ENCODE results near the gene EDEM1.
"Not testable (repeated sequence)": the region's sequence is repeated elsewhere in the genome, so short reads cannot be mapped to it uniquely, and the experiment has no call there.

GRCh38 chr3:5242785-5243184 lies 55.3 kb downstream of the EDEM1 start:
- TF ChIP-seq, protein P1, sequence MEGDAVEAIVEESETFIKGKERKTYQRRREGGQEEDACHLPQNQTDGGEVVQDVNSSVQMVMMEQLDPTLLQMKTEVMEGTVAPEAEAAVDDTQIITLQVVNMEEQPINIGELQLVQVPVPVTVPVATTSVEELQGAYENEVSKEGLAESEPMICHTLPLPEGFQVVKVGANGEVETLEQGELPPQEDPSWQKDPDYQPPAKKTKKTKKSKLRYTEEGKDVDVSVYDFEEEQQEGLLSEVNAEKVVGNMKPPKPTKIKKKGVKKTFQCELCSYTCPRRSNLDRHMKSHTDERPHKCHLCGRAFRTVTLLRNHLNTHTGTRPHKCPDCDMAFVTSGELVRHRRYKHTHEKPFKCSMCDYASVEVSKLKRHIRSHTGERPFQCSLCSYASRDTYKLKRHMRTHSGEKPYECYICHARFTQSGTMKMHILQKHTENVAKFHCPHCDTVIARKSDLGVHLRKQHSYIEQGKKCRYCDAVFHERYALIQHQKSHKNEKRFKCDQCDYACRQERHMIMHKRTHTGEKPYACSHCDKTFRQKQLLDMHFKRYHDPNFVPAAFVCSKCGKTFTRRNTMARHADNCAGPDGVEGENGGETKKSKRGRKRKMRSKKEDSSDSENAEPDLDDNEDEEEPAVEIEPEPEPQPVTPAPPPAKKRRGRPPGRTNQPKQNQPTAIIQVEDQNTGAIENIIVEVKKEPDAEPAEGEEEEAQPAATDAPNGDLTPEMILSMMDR (IDR thresholded peaks at IDR 0.05) = not testable (repeated sequence)
- not testable (repeated sequence) for TF ChIP-seq POLR2A, EP300 (IDR thresholded peaks at IDR 0.05)

All from tibial nerve (tissue), 4 donors.